Central memory CD8-positive, alpha-beta T cell (primary cell): ENCODE results near the gene FRS2.
A peak's percentile ranks its signal among the peaks of the same experiment; 100 is the strongest.

Experiments
- ATAC-seq: fragments of 150-1000 bp; cut with Tn5 transposase; replicated peaks from 2 replicates; pipeline ENCODE4 v1.10.0; 2022; ENCODE audit warnings: mild to moderate bottlenecking, moderate FRiP score, moderate number of reproducible peaks; ENCODE audit not compliant: poor library complexity, severe bottlenecking; ENCODE audit errors: extremely low read depth
- DNase-seq, 2 donors: peaks; one replicate each; pipeline ENCODE4 v3.0.0; 2021; ENCODE audit warnings: low spot score in 2 of 2
- H3K27ac Mint-ChIP-seq: one replicate; pipeline ENCODE4 v1.8.0; 2022; ENCODE audit warnings: low read depth, mild to moderate bottlenecking, moderate library complexity, mixed read lengths
- H3K27me3 Mint-ChIP-seq: one replicate; pipeline ENCODE4 v1.8.0; 2022; ENCODE audit warnings: mixed read lengths
- H3K36me3 Mint-ChIP-seq: one replicate; pipeline ENCODE4 v1.8.0; 2022; ENCODE audit warnings: mild to moderate bottlenecking, moderate library complexity, mixed read lengths; ENCODE audit not compliant: insufficient read depth
- H3K4me1 Mint-ChIP-seq: one replicate; pipeline ENCODE4 v1.8.0; 2022; ENCODE audit warnings: mixed read lengths
- H3K4me3 Mint-ChIP-seq: one replicate; pipeline ENCODE4 v1.8.0; 2022; ENCODE audit warnings: mild to moderate bottlenecking, moderate library complexity, mixed read lengths
- H3K9me3 Mint-ChIP-seq: one replicate; pipeline ENCODE4 v1.8.0; 2022; ENCODE audit warnings: mixed read lengths

FRS2 gene

GRCh38 chr12:69469854-69470188, 367 bp upstream of the FRS2 start:
- peak overlapping the region; percentile 97 for H3K4me3 Mint-ChIP-seq
- H3K27me3 Mint-ChIP-seq: no peaks in the 10 kb centered on the region
- peaks cover 41% of the 10 kb centered on the region for H3K4me1 Mint-ChIP-seq
- peak overlapping the region; percentile 91 for H3K27ac Mint-ChIP-seq
- no peak for ATAC-seq
- no peak for DNase-seq
- peaks cover 4% of the 10 kb centered on the region for H3K36me3 Mint-ChIP-seq
- H3K9me3 Mint-ChIP-seq: no peaks in the 10 kb centered on the region

GRCh38 chr12:69471076-69471430, 865 bp downstream of the FRS2 start:
- ATAC-seq: no peak
- peaks cover 51% of the 10 kb centered on the region for H3K4me1 Mint-ChIP-seq
- peak overlapping the region; percentile 91 for H3K27ac Mint-ChIP-seq
- H3K27me3 Mint-ChIP-seq: no peaks in the 10 kb centered on the region
- peaks cover 4% of the 10 kb centered on the region for H3K36me3 Mint-ChIP-seq
- H3K4me3 Mint-ChIP-seq: peak overlapping the region; percentile 97
- H3K9me3 Mint-ChIP-seq: no peaks in the 10 kb centered on the region
- no peak for DNase-seq

- Mint-ChIP-seq H3K4me3 (peak overlapping the region; percentile 97), H3K9me3 (no peaks in the 10 kb centered on the region), H3K4me1 (peaks cover 56% of the 10 kb centered on the region), H3K27ac (no peak overlapping the region), H3K27me3 (no peaks in the 10 kb centered on the region), H3K36me3 (peaks cover 4% of the 10 kb centered on the region)
- DNase-seq: no peak
- ATAC-seq: no peak
Measured at GRCh38 chr12:69471667-69472385, 1.6 kb downstream of the FRS2 start.

- H3K4me3 Mint-ChIP-seq: peak overlapping the region; percentile 1
- no peak overlapping the region for H3K27ac Mint-ChIP-seq
- no peak for DNase-seq
- H3K9me3 Mint-ChIP-seq: no peaks in the 10 kb centered on the region
- no peaks in the 10 kb centered on the region for H3K27me3 Mint-ChIP-seq
- peaks cover 4% of the 10 kb centered on the region for H3K36me3 Mint-ChIP-seq
- peaks cover 56% of the 10 kb centered on the region for H3K4me1 Mint-ChIP-seq
- ATAC-seq: no peak
Measured at GRCh38 chr12:69473262-69473661, 3.1 kb downstream of the FRS2 start.

GRCh38 chr12:69474456-69474855, 4.3 kb downstream of the FRS2 start:
- DNase-seq (no peak), ATAC-seq (no peak)
- H3K36me3 Mint-ChIP-seq: peaks cover 4% of the 10 kb centered on the region
- H3K4me3 Mint-ChIP-seq: no peak overlapping the region
- no peaks in the 10 kb centered on the region for H3K27me3 Mint-ChIP-seq
- H3K27ac Mint-ChIP-seq: peak overlapping the region; percentile 72
- H3K4me1 Mint-ChIP-seq: peaks cover 57% of the 10 kb centered on the region
- H3K9me3 Mint-ChIP-seq: no peaks in the 10 kb centered on the region

- ATAC-seq: no peak
- peak overlapping the region; percentile 72 for H3K27ac Mint-ChIP-seq
Measured at GRCh38 chr12:69475237-69475975, 5.2 kb downstream of the FRS2 start.

GRCh38 chr12:69476276-69477017, 6.3 kb downstream of the FRS2 start:
- Mint-ChIP-seq H3K4me1 (peaks cover 65% of the 10 kb centered on the region), H3K27ac (no peak overlapping the region), H3K36me3 (no peaks in the 10 kb centered on the region), H3K9me3 (no peaks in the 10 kb centered on the region), H3K4me3 (no peak overlapping the region), H3K27me3 (no peaks in the 10 kb centered on the region)
- ATAC-seq (no peak), DNase-seq (no peak)

More at GRCh38 chr12:69475237-69475975, 5.2 kb downstream of the FRS2 start:
- no peak overlapping the region for H3K4me3 Mint-ChIP-seq
- H3K36me3 Mint-ChIP-seq: peaks cover 2% of the 10 kb centered on the region
- DNase-seq: no peak
- no peaks in the 10 kb centered on the region for H3K9me3 Mint-ChIP-seq
- no peaks in the 10 kb centered on the region for H3K27me3 Mint-ChIP-seq
- H3K4me1 Mint-ChIP-seq: peaks cover 66% of the 10 kb centered on the region

- H3K9me3 Mint-ChIP-seq: no peaks in the 10 kb centered on the region
- H3K36me3 Mint-ChIP-seq: no peaks in the 10 kb centered on the region
- DNase-seq (no peak), ATAC-seq (no peak)
- H3K4me1 Mint-ChIP-seq: peaks cover 48% of the 10 kb centered on the region
- H3K27ac Mint-ChIP-seq: no peak overlapping the region
- H3K27me3 Mint-ChIP-seq: no peaks in the 10 kb centered on the region
- no peak overlapping the region for H3K4me3 Mint-ChIP-seq
Measured at GRCh38 chr12:69479675-69480074, 9.5 kb downstream of the FRS2 start.

- H3K36me3 Mint-ChIP-seq: no peaks in the 10 kb centered on the region
- DNase-seq: no peak
- peaks cover 42% of the 10 kb centered on the region for H3K4me1 Mint-ChIP-seq
- no peak overlapping the region for H3K4me3 Mint-ChIP-seq
- H3K27me3 Mint-ChIP-seq: no peaks in the 10 kb centered on the region
- H3K27ac Mint-ChIP-seq: no peak overlapping the region
- no peaks in the 10 kb centered on the region for H3K9me3 Mint-ChIP-seq
- no peak for ATAC-seq
Measured at GRCh38 chr12:69480698-69481097, 10.5 kb downstream of the FRS2 start.

- Mint-ChIP-seq H3K27me3 (no peaks in the 10 kb centered on the region), H3K36me3 (no peaks in the 10 kb centered on the region), H3K27ac (no peak overlapping the region), H3K4me1 (peaks cover 38% of the 10 kb centered on the region), H3K4me3 (no peak overlapping the region), H3K9me3 (no peaks in the 10 kb centered on the region)
- ATAC-seq (no peak), DNase-seq (no peak)
Measured at GRCh38 chr12:69481133-69481532, 10.9 kb downstream of the FRS2 start.

- H3K36me3 Mint-ChIP-seq: no peaks in the 10 kb centered on the region
- ATAC-seq (no peak), DNase-seq (no peak)
- no peaks in the 10 kb centered on the region for H3K9me3 Mint-ChIP-seq
- peaks cover 52% of the 10 kb centered on the region for H3K4me1 Mint-ChIP-seq
- no peak overlapping the region for H3K4me3 Mint-ChIP-seq
- no peaks in the 10 kb centered on the region for H3K27me3 Mint-ChIP-seq
- no peak overlapping the region for H3K27ac Mint-ChIP-seq
Measured at GRCh38 chr12:69483700-69484099, 13.5 kb downstream of the FRS2 start.

- peaks cover 55% of the 10 kb centered on the region for H3K4me1 Mint-ChIP-seq
Measured at GRCh38 chr12:69484428-69484827, 14.2 kb downstream of the FRS2 start.

More at GRCh38 chr12:69484428-69484827, 14.2 kb downstream of the FRS2 start:
- H3K27ac Mint-ChIP-seq: no peak overlapping the region
- peaks cover 2% of the 10 kb centered on the region for H3K36me3 Mint-ChIP-seq
- H3K27me3 Mint-ChIP-seq: no peaks in the 10 kb centered on the region
- ATAC-seq (no peak), DNase-seq (no peak)
- no peak overlapping the region for H3K4me3 Mint-ChIP-seq
- no peaks in the 10 kb centered on the region for H3K9me3 Mint-ChIP-seq
